ENCODE measurements around the gene ABCA6. TPM values are rescaled to one million over a fixed set of nuclear protein-coding genes. Genes with fewer than 3 reads are reported as not detected.
A peak's percentile ranks its signal among the peaks of the same experiment; 100 is the strongest.
"Not testable (repeated sequence)": the region's sequence is repeated elsewhere in the genome, so short reads cannot be mapped to it uniquely, and the experiment has no call there.

The ABCA6 gene
- total and polyA plus RNA-seq, 9 of the 15 experiments (the other 6 are each of a cell fraction or from before 2014, with no cell fraction given): 0.06 to 0.73 (median 0.15) TPM

DNA sequence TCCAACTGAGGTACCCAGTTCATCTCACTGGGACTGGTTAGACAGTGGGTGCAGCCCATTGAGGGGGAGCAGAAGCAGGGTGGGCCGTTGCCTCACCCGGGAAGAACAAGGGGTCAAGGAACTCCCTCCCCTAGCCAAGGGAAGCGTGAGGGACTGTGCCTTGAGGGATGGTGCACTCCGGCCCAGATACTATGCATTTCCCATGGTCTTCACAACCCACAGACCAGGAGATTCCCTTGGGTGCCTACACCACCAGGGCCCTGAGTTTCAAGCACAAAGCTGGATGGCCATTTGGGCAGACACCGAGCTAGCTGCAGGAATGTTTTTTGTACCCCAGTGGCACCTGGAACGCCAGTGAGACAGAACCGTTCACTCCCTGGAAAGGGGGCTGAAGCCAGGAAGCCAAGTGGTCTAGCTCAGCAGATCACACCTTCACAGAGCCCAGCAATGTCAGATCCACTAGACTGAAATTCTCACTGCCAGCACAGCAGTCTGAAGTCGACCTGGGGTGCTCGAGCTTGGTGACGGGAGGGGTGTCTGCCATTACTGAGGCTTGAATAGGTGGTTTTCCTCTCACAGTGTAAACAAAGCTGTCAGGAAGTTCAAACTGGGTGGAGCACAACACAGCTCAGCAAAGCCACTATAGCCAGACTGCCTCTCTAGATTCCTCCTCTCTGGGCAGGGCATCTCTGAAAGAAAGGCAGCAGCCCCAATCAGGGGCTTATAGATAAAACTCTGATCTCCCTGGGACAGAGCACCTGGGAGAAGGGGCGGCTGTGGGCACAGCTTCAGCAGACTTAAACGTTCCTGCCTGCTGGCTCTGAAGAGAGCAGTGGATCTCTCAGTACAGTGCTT is 71.1 kb downstream of the ABCA6 start:
- H4K20me1 ChIP-seq (replicated peaks; ENCODE audit: control insufficient read depth, insufficient read depth, low read length); CTCF ChIA-PET (ENCODE audit: low intra/inter-chr PET ratio); H3K9me1 ChIP-seq (ENCODE audit: control insufficient read depth, insufficient read depth, low read length); H3K9me3 ChIP-seq (replicated peaks; ENCODE audit: control insufficient read depth, insufficient read depth, low read depth, low read length); H3K27me3 ChIP-seq (ENCODE audit: control insufficient read depth in 2 of 2, insufficient read depth in 2 of 2, low read length in 2 of 2); H3K36me3 ChIP-seq (ENCODE audit: control insufficient read depth, insufficient read depth, low read length); intact Hi-C loops (cut with micrococcal nuclease); H3K4me3 ChIP-seq; H3K79me2 ChIP-seq (ENCODE audit: control insufficient read depth, insufficient read depth, low read length); BruUV-seq (replicated peaks): not testable (repeated sequence)
- peak; percentile 63 for ATAC-seq
- POLR2A ChIA-PET: interaction anchor here (0.6 to 1.4 kb wide), 4 partner anchors 10 to 114 kb away, joined by 3 to 4 read pairs (median 3); no protein-coding TSS in a partner anchor
- H3K27ac ChIP-seq (ENCODE audit: extremely low read depth, low read depth, low read length): peak overlapping the region; percentile 62; the same call in 2 of the 3 replicates
- H3K9ac ChIP-seq (ENCODE audit: insufficient read depth in 1 of 2, low read depth in 2 of 2, low read length in 2 of 2): peak overlapping the region in 1 of 2 experiments; percentile 48; a peak in 1 of 4 replicates
- H3K4me1 ChIP-seq (replicated peaks in 1 of 2; ENCODE audit: control insufficient read depth in 2 of 2, insufficient read depth in 2 of 2, low read length in 2 of 2): peaks cover 13% of the 10 kb centered on the region in 2 experiments; a peak in 4 of 5 replicates
- DNase-seq (ENCODE audit: extremely low read depth in 1 of 4, low spot score in 3 of 4): peak in 1 of 4 experiments; percentile 27
- peak; percentile 19 for FAIRE-seq
- peak overlapping the region; percentile 97 for H2AFZ ChIP-seq (ENCODE audit: low read depth, low read length)
- in situ Hi-C loops (cut with MboI): loop anchor here (5.0 kb wide), 1 partner anchor 162 kb away; no protein-coding TSS in a partner anchor
- H3K4me2 ChIP-seq (ENCODE audit: insufficient read depth, low read length): peak overlapping the region; percentile 55
- WGBS (ENCODE audit: insufficient coverage, low coverage, missing lambda C conversion rate): 53% methylated on average over 10 of the region's 12 CpGs
- TF ChIP-seq, protein P1, sequence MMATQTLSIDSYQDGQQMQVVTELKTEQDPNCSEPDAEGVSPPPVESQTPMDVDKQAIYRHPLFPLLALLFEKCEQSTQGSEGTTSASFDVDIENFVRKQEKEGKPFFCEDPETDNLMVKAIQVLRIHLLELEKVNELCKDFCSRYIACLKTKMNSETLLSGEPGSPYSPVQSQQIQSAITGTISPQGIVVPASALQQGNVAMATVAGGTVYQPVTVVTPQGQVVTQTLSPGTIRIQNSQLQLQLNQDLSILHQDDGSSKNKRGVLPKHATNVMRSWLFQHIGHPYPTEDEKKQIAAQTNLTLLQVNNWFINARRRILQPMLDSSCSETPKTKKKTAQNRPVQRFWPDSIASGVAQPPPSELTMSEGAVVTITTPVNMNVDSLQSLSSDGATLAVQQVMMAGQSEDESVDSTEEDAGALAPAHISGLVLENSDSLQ (IDR thresholded peaks at IDR 0.05): peak; percentile 60; the same call in 1 of the 2 replicates
- TF ChIP-seq FOXA3 (CRISPR knock-in tag; conservative IDR thresholded peaks at IDR 0.05 in 1 of 2, IDR thresholded peaks at IDR 0.05 in 1 of 2): peak in 1 of 2 experiments; percentile 58; a peak in 2 of 4 replicates
- peak in 1 of 2 experiments; percentile 63; a peak in 1 of 4 replicates for TF ChIP-seq FOXK2 (conservative IDR thresholded peaks at IDR 0.05 in 1 of 2, IDR thresholded peaks at IDR 0.05 in 1 of 2; ENCODE audit: low read depth in 2 of 2)

All from K562 (cell line).